ENCODE measurements around the gene ATG2B.
A peak's percentile ranks its signal among the peaks of the same experiment; 100 is the strongest.

DNA sequence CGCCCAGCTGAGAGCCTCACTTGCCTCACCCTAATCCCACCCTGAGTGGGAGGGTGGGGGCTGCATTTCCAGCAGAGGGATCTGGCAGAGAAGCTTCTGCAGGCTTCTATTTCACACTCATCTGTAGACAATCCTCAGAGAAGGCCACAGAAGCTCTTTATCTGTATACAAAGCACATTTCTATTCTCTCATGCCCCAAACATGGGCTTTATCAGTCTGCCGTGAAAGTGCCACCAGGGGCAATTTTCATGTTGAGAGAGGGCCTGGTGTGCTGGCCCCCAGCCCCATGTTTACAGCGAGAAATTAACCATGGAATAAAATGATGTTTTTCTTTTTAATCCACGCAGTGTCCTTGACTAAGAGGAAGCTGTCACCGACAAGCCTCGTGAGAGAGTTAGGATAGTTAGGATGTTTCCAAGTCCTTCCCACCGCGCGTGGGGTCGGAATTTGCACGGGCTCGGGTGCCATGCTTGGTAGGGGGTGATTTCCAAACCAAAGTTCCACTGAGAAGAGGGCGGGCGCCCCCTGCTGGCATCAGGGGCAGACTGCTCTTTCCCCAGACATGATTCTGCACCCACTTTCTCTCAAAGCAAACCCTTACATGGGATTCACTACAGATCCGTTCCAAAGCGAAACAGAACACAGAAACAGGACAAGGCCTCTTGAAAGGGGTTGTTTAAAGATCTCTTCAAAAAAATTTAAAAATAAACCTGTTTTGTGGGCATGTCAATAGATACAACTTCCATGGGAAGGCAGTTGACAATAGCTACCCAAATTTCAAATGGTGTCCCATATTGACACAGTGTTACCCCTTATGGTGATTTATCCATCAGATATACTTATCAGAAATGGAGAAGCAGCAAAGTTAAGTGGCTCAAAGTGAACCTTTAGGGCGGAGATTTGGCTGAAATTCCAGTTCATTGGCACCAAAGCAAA is 87.7 kb downstream of the ATG2B start:
- TF ChIP-seq CTCF (conservative IDR thresholded peaks at IDR 0.05 in 1 of 2, IDR thresholded peaks at IDR 0.05 in 1 of 2; ENCODE audit: low read depth in 1 of 2, low read length in 2 of 2) (peak; percentile 96 to 98), EZH2 (IDR thresholded peaks at IDR 0.05; ENCODE audit: low read length, missing control alignments) (no peak)
